IMR-90 (cell line): ENCODE data around the gene SEPTIN2. TPM values are rescaled to one million over a fixed set of nuclear protein-coding genes. Genes with fewer than 3 reads are reported as not detected.

ENCODE experiments used
- ATAC-seq: fragments of 200-7000 bp; cut with Tn5 transposase; 2 replicates; pipeline ENCODE4 v1.9.1; 2020; ENCODE audit warnings: low read depth, mild to moderate bottlenecking, moderate library complexity
- BruUV-seq: library from RNA; stranded (reverse); fragments of 400-500 nt; replicated peaks from 2 replicates; lab custom pipeline; 2021; lab: Mats Ljungman, UMichigan
- CTCF ChIA-PET: fragments of 300-600 bp; formaldehyde crosslinking; extraction: SDS; loops from one replicate; lab custom pipeline; 2021; ENCODE audit warnings: antibody characterized with exemption; lab: Yijun Ruan, JAX
- POLR2A ChIA-PET: fragments of 300-600 bp; sonication (Branson Sonifier 250); formaldehyde crosslinking; loops from one replicate; lab custom pipeline; 2022; ENCODE audit warnings: antibody characterized with exemption; ENCODE audit not compliant: unreplicated experiment; lab: Charles Lee
- DNase-seq: peaks from one replicate; pipeline ENCODE4 v3.0.0; 2013
- H2AFZ ChIP-seq: replicated peaks from 2 replicates; pipeline ENCODE3; 2013; ENCODE audit warnings: low read length, mild to moderate bottlenecking; ENCODE audit not compliant: poor library complexity
- H2AK5ac ChIP-seq: 2 replicates; pipeline ENCODE4 v1.6.1; 2013; ENCODE audit warnings: low read depth, low read length, inconsistent platforms
- H2AK9ac ChIP-seq: replicated peaks from 2 replicates; pipeline ENCODE3; 2013; ENCODE audit warnings: mild to moderate bottlenecking, low read depth, low read length, moderate library complexity; ENCODE audit not compliant: poor library complexity
- H2BK120ac ChIP-seq: 2 replicates; pipeline ENCODE4 v1.6.1; 2013; ENCODE audit warnings: low read depth, low read length, inconsistent platforms
- H2BK15ac ChIP-seq: 3 replicates; pipeline ENCODE4 v1.6.1; 2013; ENCODE audit warnings: low read depth, low read length, inconsistent platforms
- H2BK20ac ChIP-seq: 2 replicates; pipeline ENCODE4 v1.6.1; 2013; ENCODE audit warnings: low read depth, mild to moderate bottlenecking, inconsistent platforms, low read length, moderate library complexity
- H2BK5ac ChIP-seq: 2 replicates; pipeline ENCODE4 v1.6.1; 2013; ENCODE audit warnings: mild to moderate bottlenecking, low read depth, low read length, inconsistent platforms; ENCODE audit not compliant: poor library complexity, severe bottlenecking
- H3K14ac ChIP-seq: replicated peaks from 2 replicates; pipeline ENCODE4 v1.6.1; 2013; ENCODE audit warnings: low read depth, low read length, inconsistent platforms
- H3K18ac ChIP-seq: 2 replicates; pipeline ENCODE4 v1.6.1; 2013; ENCODE audit warnings: low read depth, low read length, control low read depth
- H3K23ac ChIP-seq: 2 replicates; pipeline ENCODE4 v1.6.1; 2013; ENCODE audit warnings: low read depth, low read length, inconsistent platforms
- H3K27ac ChIP-seq: 2 replicates; pipeline ENCODE4 v1.5.1; 2013; ENCODE audit warnings: mild to moderate bottlenecking, control low read depth, low read length; ENCODE audit not compliant: insufficient read depth
- H3K27me3 ChIP-seq: 2 replicates; pipeline ENCODE4 v1.6.1; 2013; ENCODE audit warnings: low read length; ENCODE audit not compliant: control insufficient read depth, insufficient read depth
- H3K36me3 ChIP-seq: 2 replicates; pipeline ENCODE4 v1.6.1; 2013; ENCODE audit warnings: low read length, mixed read lengths; ENCODE audit not compliant: control insufficient read depth, insufficient read depth
- H3K4ac ChIP-seq: 2 replicates; pipeline ENCODE4 v1.6.1; 2013; ENCODE audit warnings: low read depth, low read length, inconsistent platforms
- H3K4me1 ChIP-seq: 2 replicates; pipeline ENCODE4 v1.6.1; 2013; ENCODE audit warnings: low read length, mixed read lengths; ENCODE audit not compliant: control insufficient read depth, insufficient read depth
- H3K4me2 ChIP-seq: 2 replicates; pipeline ENCODE4 v1.6.1; 2013; ENCODE audit warnings: low read depth, mild to moderate bottlenecking, control low read depth, low read length, moderate library complexity
- H3K4me3 ChIP-seq: 2 replicates; pipeline ENCODE4 v1.5.1; 2013; ENCODE audit warnings: low read depth, mild to moderate bottlenecking, control low read depth, low read length, moderate library complexity; ENCODE audit not compliant: insufficient read depth
- H3K56ac ChIP-seq: 2 replicates; pipeline ENCODE4 v1.6.1; 2013; ENCODE audit warnings: low read length, inconsistent platforms; ENCODE audit not compliant: insufficient read depth; ENCODE audit errors: extremely low read depth
- H3K79me1 ChIP-seq, 2 experiments: 2 replicates each; pipeline ENCODE4 v1.6.1; 2013; ENCODE audit warnings: low read length in 2 of 2, inconsistent platforms in 1 of 2, low read depth in 1 of 2
- H3K9ac ChIP-seq: 2 replicates; pipeline ENCODE4 v1.6.1; 2013; ENCODE audit warnings: low read depth, low read length, control low read depth
- H3K9me1 ChIP-seq: 2 replicates; pipeline ENCODE4 v1.6.1; 2013; ENCODE audit warnings: low read length, inconsistent platforms; ENCODE audit not compliant: insufficient read depth
- H3K9me3 ChIP-seq: 2 replicates; pipeline ENCODE4 v1.6.1; 2013; ENCODE audit warnings: low read length; ENCODE audit not compliant: control insufficient read depth, insufficient read depth
- H4K20me1 ChIP-seq: 2 replicates; pipeline ENCODE4 v1.6.1; 2013; ENCODE audit warnings: low read length, inconsistent platforms; ENCODE audit not compliant: insufficient read depth
- H4K5ac ChIP-seq: 2 replicates; pipeline ENCODE4 v1.6.1; 2013; ENCODE audit warnings: mild to moderate bottlenecking, low read depth, low read length, control low read depth
- H4K8ac ChIP-seq, 2 experiments: 2 replicates each; pipeline ENCODE4 v1.6.1; 2013; ENCODE audit warnings: low read depth in 2 of 2, low read length in 2 of 2, control low read depth in 1 of 2, inconsistent platforms in 1 of 2
- H4K91ac ChIP-seq: 2 replicates; pipeline ENCODE4 v1.6.1; 2013; ENCODE audit warnings: low read depth, low read length, inconsistent platforms; ENCODE audit not compliant: insufficient read depth
- BHLHE40 ChIP-seq: fragments of 150-350 bp; IDR thresholded peaks from 2 replicates; pipeline ENCODE4 v1.6.1; 2016; ENCODE audit warnings: mild to moderate bottlenecking, low read depth, low read length
- FOS ChIP-seq: fragments of 150-350 bp; IDR thresholded peaks from 2 replicates; pipeline ENCODE4 v1.6.1; 2016; ENCODE audit warnings: low read depth, low read length
- NFE2L2 ChIP-seq: fragments of 150-350 bp; IDR thresholded peaks from 2 replicates; pipeline ENCODE4 v1.6.1; 2016; ENCODE audit warnings: low read depth, mild to moderate bottlenecking, low read length
- RCOR1 ChIP-seq: IDR thresholded peaks from 2 replicates; pipeline ENCODE4 v1.6.1; 2012; ENCODE audit warnings: mild to moderate bottlenecking, low read length, improper control_type of control experiment; ENCODE audit not compliant: insufficient replicate concordance
- WGBS, 2 experiments: methylation state at CpG; one replicate each; pipeline versions ENCODE4 v1.1.5 to v1.1.7; 2013; ENCODE audit warnings: missing lambda C conversion rate in 2 of 2; ENCODE audit not compliant: insufficient read length in 1 of 2; ENCODE audit errors: extremely low coverage in 2 of 2; 5-methylcytosine and 5-hydroxymethylcytosine counted together
- dilution Hi-C: fragments of 300-500 bp; cut with HindIII; formaldehyde crosslinking; loops from one replicate; pipeline ENCODE4 v1.14.3; 2018; ENCODE audit warnings: low sequenced_read_pairs; ENCODE audit not compliant: unreplicated experiment
- in situ Hi-C: fragments of 300-500 bp; cut with MboI; formaldehyde crosslinking; loops from 3 replicates; pipeline ENCODE4 v1.14.3; 2019; ENCODE audit warnings: low sequenced_read_pairs, inconsistent platforms, mixed read lengths
- intact Hi-C: fragments of 100-400 bp; cut with micrococcal nuclease; formaldehyde crosslinking; loops from 2 replicates; pipeline ENCODE4 v1.10.0; 2022
- polyA plus RNA-seq, 3 experiments: library from polyadenylated mRNA; depleted of rRNA; stranded (reverse); fragments of >200 nt; gene quantifications; 2 replicates each; pipeline ENCODE4 v1.2.3, GENCODE V29; 2012; ENCODE audit warnings: low replicate concordance in 1 of 3
- total RNA-seq: library from RNA; depleted of rRNA; stranded (reverse); fragments of >200 nt; gene quantifications from 2 replicates; pipeline ENCODE4 v1.2.3, GENCODE V29; 2012

Gene SEPTIN2
- total and polyA plus RNA-seq, 2 of the 4 experiments (the other 2 are of a cell fraction), result 420 to 504 TPM

GRCh38 chr2:241288324-241288888, 27.3 kb upstream of the SEPTIN2 start:
- Histone ChIP-seq H2BK15ac (no peak overlapping the region), H3K9me3 (no peaks in the 10 kb centered on the region), H3K79me1 (peaks cover 34 to 85% of the 10 kb centered on the region in 2 experiments), H3K27me3 (no peaks in the 10 kb centered on the region), H3K4me2 (no peak overlapping the region), H3K9ac (no peak overlapping the region), H3K18ac (no peak overlapping the region), H3K36me3 (peaks cover 1% of the 10 kb centered on the region), H3K27ac (no peak overlapping the region), H3K9me1 (peaks cover 33% of the 10 kb centered on the region), H4K91ac (no peak overlapping the region), H2BK5ac (no peak overlapping the region), H2AK9ac (no peak overlapping the region), H2BK120ac (no peak overlapping the region), H3K4me1 (peaks cover 3% of the 10 kb centered on the region; the same call in 1 of the 2 replicates), H4K5ac (no peak overlapping the region), H4K8ac (no peak overlapping the region), H3K4me3 (no peak overlapping the region), H3K4ac (no peak overlapping the region), H2AFZ (no peak overlapping the region), H2AK5ac (no peak overlapping the region), H3K23ac (no peak overlapping the region), H3K56ac (no peak overlapping the region), H2BK20ac (no peak overlapping the region), H3K14ac (no peak overlapping the region), H4K20me1 (peaks cover 71% of the 10 kb centered on the region)
- TF ChIP-seq NFE2L2 (no peak), RCOR1 (no peak), BHLHE40 (no peak), FOS (no peak)
- intact Hi-C loops (no loop called here), dilution Hi-C loops (no loop called here), in situ Hi-C loops (no loop called here)
- POLR2A ChIA-PET, result no interaction called here
- CTCF ChIA-PET, result no interaction called here
- DNase-seq (peak; percentile 33), ATAC-seq (no peak)
- WGBS, 2 experiments, result no CpG with 5 or more reads among the region's 3 CpGs
- BruUV-seq, result no TSS peak
